ENCODE results near the gene CPT2. TPM values are rescaled to one million over a fixed set of nuclear protein-coding genes. Genes with fewer than 3 reads are reported as not detected.

CPT2 gene
- total and polyA plus RNA-seq, 2 of the 13 experiments (the other 11 are each of a cell fraction or from before 2014, with no cell fraction given), result 12.6 to 14.6 TPM

DNA sequence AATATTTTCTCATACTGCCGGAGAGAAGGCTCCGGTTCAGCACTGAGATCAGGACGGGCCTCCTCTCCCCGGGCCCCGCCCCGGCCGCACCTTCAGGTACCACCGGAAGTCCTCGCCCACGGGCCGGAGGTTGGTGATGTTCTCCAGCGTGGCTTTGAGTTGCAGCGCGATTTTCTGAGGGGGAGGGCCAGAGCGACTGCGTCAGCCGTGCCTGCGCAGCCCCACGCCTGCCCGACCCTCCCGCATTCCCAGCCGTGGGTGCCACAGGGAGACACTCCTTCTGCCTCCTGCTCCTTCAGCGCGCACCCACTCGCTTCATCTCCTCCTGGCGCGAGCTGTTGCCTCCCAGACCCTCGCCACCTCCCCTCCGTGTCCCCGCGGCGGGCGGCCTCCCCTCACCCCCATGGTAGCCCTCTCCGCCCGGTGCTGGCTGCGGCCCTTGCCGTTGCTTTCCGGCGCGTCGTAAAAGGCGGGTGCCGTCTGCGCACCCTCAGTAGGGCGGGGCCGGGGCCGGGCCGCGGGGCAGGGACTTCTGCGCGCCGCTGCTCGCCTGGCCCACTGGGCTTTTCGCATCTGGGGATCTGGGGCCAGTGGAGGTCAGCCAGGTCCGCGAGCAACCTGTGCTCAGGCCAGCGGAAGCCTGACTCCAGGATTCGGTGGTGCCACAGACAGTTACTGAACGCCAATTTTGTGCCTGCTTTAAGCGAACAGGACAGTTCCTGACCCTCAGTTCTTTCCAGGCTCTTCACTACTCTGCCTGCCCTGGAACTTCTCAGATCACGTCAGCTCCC is 23.7 kb downstream of the CPT2 start, which contains the start of gene CZIB (continued):
- TF ChIP-seq, protein P1, sequence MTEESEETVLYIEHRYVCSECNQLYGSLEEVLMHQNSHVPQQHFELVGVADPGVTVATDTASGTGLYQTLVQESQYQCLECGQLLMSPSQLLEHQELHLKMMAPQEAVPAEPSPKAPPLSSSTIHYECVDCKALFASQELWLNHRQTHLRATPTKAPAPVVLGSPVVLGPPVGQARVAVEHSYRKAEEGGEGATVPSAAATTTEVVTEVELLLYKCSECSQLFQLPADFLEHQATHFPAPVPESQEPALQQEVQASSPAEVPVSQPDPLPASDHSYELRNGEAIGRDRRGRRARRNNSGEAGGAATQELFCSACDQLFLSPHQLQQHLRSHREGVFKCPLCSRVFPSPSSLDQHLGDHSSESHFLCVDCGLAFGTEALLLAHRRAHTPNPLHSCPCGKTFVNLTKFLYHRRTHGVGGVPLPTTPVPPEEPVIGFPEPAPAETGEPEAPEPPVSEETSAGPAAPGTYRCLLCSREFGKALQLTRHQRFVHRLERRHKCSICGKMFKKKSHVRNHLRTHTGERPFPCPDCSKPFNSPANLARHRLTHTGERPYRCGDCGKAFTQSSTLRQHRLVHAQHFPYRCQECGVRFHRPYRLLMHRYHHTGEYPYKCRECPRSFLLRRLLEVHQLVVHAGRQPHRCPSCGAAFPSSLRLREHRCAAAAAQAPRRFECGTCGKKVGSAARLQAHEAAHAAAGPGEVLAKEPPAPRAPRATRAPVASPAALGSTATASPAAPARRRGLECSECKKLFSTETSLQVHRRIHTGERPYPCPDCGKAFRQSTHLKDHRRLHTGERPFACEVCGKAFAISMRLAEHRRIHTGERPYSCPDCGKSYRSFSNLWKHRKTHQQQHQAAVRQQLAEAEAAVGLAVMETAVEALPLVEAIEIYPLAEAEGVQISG (CRISPR knock-in tag; IDR thresholded peaks at IDR 0.05), result peak; percentile 90
- TF ChIP-seq ZNF674 (CRISPR knock-in tag; IDR thresholded peaks at IDR 0.05; ENCODE audit: low read depth) (no peak), CREM (IDR thresholded peaks at IDR 0.05) (peak; percentile 49; the same call in 1 of the 2 replicates), CREM (CRISPR knock-in tag; IDR thresholded peaks at IDR 0.05) (no peak), ZMAT3 (CRISPR knock-in tag; conservative IDR thresholded peaks at IDR 0.05) (no peak), ZNF879 (CRISPR knock-in tag; IDR thresholded peaks at IDR 0.05) (peak; percentile 69; the same call in 1 of the 2 replicates), ZNF775 (CRISPR knock-in tag; IDR thresholded peaks at IDR 0.05; ENCODE audit: borderline replicate concordance) (no peak), MLLT10 (CRISPR knock-in tag; IDR thresholded peaks at IDR 0.05) (no peak), MTF2 (CRISPR knock-in tag; IDR thresholded peaks at IDR 0.05; ENCODE audit: borderline replicate concordance) (no peak; the same call in 1 of the 2 replicates), FOXK2 (IDR thresholded peaks at IDR 0.05) (no peak), HNRNPH1 (optimal IDR thresholded peaks at IDR 0.05; ENCODE audit: low read depth, low read length) (no peak), RCOR2 (CRISPR knock-in tag; IDR thresholded peaks at IDR 0.05) (peak; percentile 44; the same call in 1 of the 2 replicates), NFKB2 (CRISPR knock-in tag; IDR thresholded peaks at IDR 0.05; ENCODE audit: borderline replicate concordance) (peak; percentile 95; the same call in 1 of the 2 replicates), BRD4 (CRISPR knock-in tag; IDR thresholded peaks at IDR 0.05) (peak; percentile 95), ZNF317 (CRISPR knock-in tag; IDR thresholded peaks at IDR 0.05) (peak; percentile 77; the same call in 1 of the 2 replicates), SMYD3 (CRISPR knock-in tag; IDR thresholded peaks at IDR 0.05) (no peak), SNAI1 (CRISPR knock-in tag; IDR thresholded peaks at IDR 0.05; ENCODE audit: borderline replicate concordance) (no peak), RELA (CRISPR knock-in tag; IDR thresholded peaks at IDR 0.05) (no peak; the same call in 1 of the 2 replicates), SNRNP70 (IDR thresholded peaks at IDR 0.05; ENCODE audit: low read depth, low read length) (no peak), ZNF468 (CRISPR knock-in tag; IDR thresholded peaks at IDR 0.05) (0 out of 2 replicates have a peak, but pooled peaks have one; percentile 72), SMAD3 (CRISPR knock-in tag; IDR thresholded peaks at IDR 0.05) (no peak), CHD4 (IDR thresholded peaks at IDR 0.05; ENCODE audit: borderline replicate concordance, low read length) (no peak)
- TF ChIP-seq, protein P2, sequence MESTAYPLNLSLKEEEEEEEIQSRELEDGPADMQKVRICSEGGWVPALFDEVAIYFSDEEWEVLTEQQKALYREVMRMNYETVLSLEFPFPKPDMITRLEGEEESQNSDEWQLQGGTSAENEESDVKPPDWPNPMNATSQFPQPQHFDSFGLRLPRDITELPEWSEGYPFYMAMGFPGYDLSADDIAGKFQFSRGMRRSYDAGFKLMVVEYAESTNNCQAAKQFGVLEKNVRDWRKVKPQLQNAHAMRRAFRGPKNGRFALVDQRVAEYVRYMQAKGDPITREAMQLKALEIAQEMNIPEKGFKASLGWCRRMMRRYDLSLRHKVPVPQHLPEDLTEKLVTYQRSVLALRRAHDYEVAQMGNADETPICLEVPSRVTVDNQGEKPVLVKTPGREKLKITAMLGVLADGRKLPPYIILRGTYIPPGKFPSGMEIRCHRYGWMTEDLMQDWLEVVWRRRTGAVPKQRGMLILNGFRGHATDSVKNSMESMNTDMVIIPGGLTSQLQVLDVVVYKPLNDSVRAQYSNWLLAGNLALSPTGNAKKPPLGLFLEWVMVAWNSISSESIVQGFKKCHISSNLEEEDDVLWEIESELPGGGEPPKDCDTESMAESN (CRISPR knock-in tag; conservative IDR thresholded peaks at IDR 0.05), result peak; percentile 96; the same call in 1 of the 2 replicates
- TF ChIP-seq, protein P3, sequence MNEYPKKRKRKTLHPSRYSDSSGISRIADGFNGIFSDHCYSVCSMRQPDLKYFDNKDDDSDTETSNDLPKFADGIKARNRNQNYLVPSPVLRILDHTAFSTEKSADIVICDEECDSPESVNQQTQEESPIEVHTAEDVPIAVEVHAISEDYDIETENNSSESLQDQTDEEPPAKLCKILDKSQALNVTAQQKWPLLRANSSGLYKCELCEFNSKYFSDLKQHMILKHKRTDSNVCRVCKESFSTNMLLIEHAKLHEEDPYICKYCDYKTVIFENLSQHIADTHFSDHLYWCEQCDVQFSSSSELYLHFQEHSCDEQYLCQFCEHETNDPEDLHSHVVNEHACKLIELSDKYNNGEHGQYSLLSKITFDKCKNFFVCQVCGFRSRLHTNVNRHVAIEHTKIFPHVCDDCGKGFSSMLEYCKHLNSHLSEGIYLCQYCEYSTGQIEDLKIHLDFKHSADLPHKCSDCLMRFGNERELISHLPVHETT (CRISPR knock-in tag; conservative IDR thresholded peaks at IDR 0.05), result no peak; the same call in 1 of the 2 replicates
- TF ChIP-seq, protein P4, sequence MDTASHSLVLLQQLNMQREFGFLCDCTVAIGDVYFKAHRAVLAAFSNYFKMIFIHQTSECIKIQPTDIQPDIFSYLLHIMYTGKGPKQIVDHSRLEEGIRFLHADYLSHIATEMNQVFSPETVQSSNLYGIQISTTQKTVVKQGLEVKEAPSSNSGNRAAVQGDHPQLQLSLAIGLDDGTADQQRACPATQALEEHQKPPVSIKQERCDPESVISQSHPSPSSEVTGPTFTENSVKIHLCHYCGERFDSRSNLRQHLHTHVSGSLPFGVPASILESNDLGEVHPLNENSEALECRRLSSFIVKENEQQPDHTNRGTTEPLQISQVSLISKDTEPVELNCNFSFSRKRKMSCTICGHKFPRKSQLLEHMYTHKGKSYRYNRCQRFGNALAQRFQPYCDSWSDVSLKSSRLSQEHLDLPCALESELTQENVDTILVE (CRISPR knock-in tag; IDR thresholded peaks at IDR 0.05), result peak; percentile 85; the same call in 1 of the 2 replicates
